SHP77 treated with DMSO at 0.1 percent for 48 hours (cell line): ENCODE results near the gene PLD1.
A peak's percentile ranks its signal among the peaks of the same experiment; 100 is the strongest.
"Not testable (repeated sequence)": the region's sequence is repeated elsewhere in the genome, so short reads cannot be mapped to it uniquely, and the experiment has no call there.

Experiments
- DNase-seq: peaks from one replicate; lab custom pipeline; 2025; lab: John Stamatoyannopoulos, UW

The PLD1 gene

GRCh38 chr3:171699601-171700000 lies 110.7 kb downstream of the PLD1 start:
- no peak for DNase-seq

- DNase-seq = no peak
Measured at GRCh38 chr3:171696805-171697204, 113.5 kb downstream of the PLD1 start.

GRCh38 chr3:171695426-171695825 lies 114.9 kb downstream of the PLD1 start:
- no peak for DNase-seq

GRCh38 chr3:171694888-171695287 lies 115.4 kb downstream of the PLD1 start:
- no peak for DNase-seq

GRCh38 chr3:171692551-171692950 lies 117.7 kb downstream of the PLD1 start:
- DNase-seq = not testable (repeated sequence)

- no peak for DNase-seq
Measured at GRCh38 chr3:171691485-171691884, 118.8 kb downstream of the PLD1 start.

- no peak for DNase-seq
Measured at GRCh38 chr3:171690281-171690680, 120.0 kb downstream of the PLD1 start.

GRCh38 chr3:171688593-171688992 lies 121.7 kb downstream of the PLD1 start:
- DNase-seq = no peak

- no peak for DNase-seq
Measured at GRCh38 chr3:171688002-171688401, 122.3 kb downstream of the PLD1 start.

GRCh38 chr3:171687581-171687980 lies 122.7 kb downstream of the PLD1 start:
- no peak for DNase-seq

GRCh38 chr3:171687064-171687463 lies 123.2 kb downstream of the PLD1 start:
- no peak for DNase-seq

GRCh38 chr3:171685116-171685895 lies 125.0 kb downstream of the PLD1 start:
- no peak for DNase-seq

GRCh38 chr3:171684221-171684620 lies 126.1 kb downstream of the PLD1 start:
- DNase-seq = no peak

GRCh38 chr3:171682743-171683142 lies 127.5 kb downstream of the PLD1 start:
- no peak for DNase-seq

GRCh38 chr3:171680726-171681411 lies 129.4 kb downstream of the PLD1 start:
- no peak for DNase-seq

GRCh38 chr3:171678971-171679492 lies 131.3 kb downstream of the PLD1 start:
- peak; percentile 54 for DNase-seq

- no peak for DNase-seq
Measured at GRCh38 chr3:171677706-171678105, 132.6 kb downstream of the PLD1 start.

GRCh38 chr3:171676601-171677175 lies 133.6 kb downstream of the PLD1 start:
- no peak for DNase-seq

- DNase-seq = no peak
Measured at GRCh38 chr3:171673951-171674350, 136.3 kb downstream of the PLD1 start.

- no peak for DNase-seq
Measured at GRCh38 chr3:171672538-171672937, 137.7 kb downstream of the PLD1 start.

- no peak for DNase-seq
Measured at GRCh38 chr3:171672124-171672523, 138.2 kb downstream of the PLD1 start.

- DNase-seq = no peak
Measured at GRCh38 chr3:171671709-171672108, 138.6 kb downstream of the PLD1 start.

- DNase-seq = no peak
Measured at GRCh38 chr3:171666516-171666915, 143.8 kb downstream of the PLD1 start.
